Inflammatory macrophage treated with lipopolysaccharide for 1 hour (primary cell): ENCODE data around the gene DNAH7.
"Not testable (repeated sequence)": the region's sequence is repeated elsewhere in the genome, so short reads cannot be mapped to it uniquely, and the experiment has no call there.

Experiments used
- DNase-seq, 2 donors: peaks; one replicate each; pipeline ENCODE4 v3.0.0-alpha.2; 2020 to 2022

The DNAH7 gene

GRCh38 chr2:196068271-196069209, at the start of gene DNAH7:
Gene DNAH7, minus strand, starts transcription at chr2:196068837. Its CDS starts 126 bp downstream, at chr2:196068711.
- peak; percentile 76 to 93 for DNase-seq

DNA sequence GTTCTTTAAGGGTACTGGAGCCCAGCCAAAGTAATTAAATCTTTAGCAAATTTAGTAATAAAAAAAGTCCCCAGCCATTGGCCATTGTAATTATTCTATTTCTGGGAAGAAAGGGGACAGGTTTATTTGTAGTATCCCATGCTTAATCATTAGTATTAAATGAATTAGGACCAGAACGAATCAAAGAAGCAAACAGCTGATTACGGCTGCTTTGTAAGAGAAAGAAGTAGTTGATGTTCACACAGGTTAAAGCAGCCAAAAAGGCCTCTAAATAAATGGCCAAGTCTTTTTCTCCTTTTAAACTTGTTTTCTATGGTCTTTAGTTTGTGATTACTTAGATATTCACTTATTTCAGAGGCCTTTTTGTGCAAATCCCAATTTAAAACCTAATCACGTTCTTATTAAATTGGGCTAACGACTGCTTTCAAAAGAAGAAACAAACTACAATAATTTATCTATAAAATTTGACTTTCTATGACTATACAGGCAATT, 48.6 kb upstream of the DNAH7 start:
- DNase-seq, result no peak

GRCh38 chr2:196113061-196113974, 44.7 kb upstream of the DNAH7 start:
- DNase-seq, result no peak

DNA sequence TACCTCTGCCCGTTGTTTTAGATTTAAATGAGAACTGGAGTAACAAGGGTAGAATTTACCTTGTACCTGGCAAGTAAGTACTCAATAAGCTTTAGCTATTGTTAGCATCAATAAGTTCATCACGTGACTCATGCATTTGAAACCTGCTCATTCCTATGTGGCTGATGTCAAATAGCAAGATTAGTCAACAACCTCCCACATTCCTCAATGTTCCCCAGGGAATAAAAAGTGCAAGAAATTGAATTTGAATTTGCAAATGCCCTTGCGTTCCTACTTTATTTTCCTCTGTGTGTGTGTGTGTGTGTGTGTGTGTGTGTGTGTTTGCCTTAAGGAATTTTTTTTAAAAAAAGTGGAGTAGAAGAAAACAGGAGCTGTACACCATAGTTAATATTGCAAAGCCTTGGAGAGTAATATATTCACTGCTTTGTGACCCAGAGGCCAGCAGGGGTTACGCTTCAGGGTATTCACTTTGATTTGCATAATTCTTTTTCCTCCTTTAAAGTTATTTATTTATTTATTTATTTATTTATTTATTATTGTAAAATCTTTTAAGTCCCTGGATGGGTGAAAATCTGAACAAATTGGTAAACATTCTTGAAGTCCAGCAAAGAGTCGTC, 43.9 kb upstream of the DNAH7 start:
- no peak for DNase-seq

DNA sequence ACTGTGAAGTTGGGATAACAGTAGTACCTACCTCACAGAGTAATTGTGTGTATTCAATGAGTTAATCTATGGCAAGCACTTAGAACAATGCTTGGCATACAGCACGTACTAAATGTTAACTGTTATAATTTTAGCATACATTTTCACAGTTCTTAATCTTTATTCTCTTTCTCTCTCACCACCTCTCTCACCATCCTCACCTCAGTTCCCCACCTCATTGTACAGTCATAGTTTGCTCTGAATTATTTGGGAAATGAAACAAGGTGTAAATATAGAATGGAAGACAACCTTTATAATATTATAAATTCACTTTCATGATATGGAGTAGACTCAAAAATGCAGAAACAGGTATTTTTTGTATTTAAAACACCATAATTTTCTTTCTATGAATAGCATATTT, 40.0 kb upstream of the DNAH7 start:
- no peak for DNase-seq

GRCh38 chr2:196105951-196106350, 37.3 kb upstream of the DNAH7 start:
- peak; percentile 25 for DNase-seq

GRCh38 chr2:196104066-196104465, 35.4 kb upstream of the DNAH7 start:
- DNase-seq, result no peak

- no peak for DNase-seq
Observed at GRCh38 chr2:196103626-196104025, 35.0 kb upstream of the DNAH7 start.

- peak; percentile 18 to 57 for DNase-seq
Observed at GRCh38 chr2:196101325-196101991, 32.8 kb upstream of the DNAH7 start.

GRCh38 chr2:196099916-196100315, 31.3 kb upstream of the DNAH7 start:
- DNase-seq, result peak; percentile 14 to 31

GRCh38 chr2:196097864-196098660, 29.4 kb upstream of the DNAH7 start:
- no peak for DNase-seq

GRCh38 chr2:196096982-196097745, 28.5 kb upstream of the DNAH7 start:
- DNase-seq, result no peak

- no peak for DNase-seq
Observed at GRCh38 chr2:196096264-196096663, 27.6 kb upstream of the DNAH7 start.

DNA sequence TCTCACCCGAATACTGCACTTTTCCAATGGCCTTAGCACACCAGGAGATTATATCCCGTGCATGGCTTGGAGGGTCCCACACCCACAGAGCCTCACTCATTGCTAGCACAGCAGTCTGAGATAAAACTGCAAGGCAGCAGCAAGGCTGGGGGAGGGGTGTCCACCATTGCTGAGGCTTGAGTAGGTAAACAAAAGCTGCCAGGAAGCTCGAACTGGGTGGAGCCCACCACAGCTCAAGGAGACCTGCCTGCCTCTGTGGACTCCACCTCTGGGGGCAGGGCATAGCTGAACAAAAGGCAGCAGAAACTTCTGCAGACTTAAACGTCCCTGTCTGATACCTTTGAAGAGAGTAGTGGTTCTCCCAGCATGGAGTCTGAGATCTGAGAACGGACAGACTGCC, 20.8 kb upstream of the DNAH7 start:
- DNase-seq, result not testable (repeated sequence)

DNA sequence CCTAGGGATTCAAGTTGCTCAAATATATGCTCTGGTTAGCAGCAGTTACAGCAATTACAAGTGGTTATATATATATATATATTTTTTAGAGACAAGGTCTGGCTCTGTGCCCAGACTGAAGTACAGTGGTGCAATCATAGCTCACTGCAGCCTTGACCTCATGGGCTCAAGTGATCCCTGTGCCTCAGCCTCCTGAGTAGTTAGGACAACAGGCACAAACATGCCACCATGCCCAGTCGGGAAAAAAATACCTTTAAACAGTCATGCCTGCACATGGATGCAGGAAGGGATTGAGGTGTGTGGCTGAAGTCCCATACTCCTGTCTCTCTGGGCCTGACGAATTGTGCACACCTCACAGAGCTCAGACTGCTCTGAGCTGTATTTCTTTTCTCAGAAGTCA, 19.6 kb upstream of the DNAH7 start:
- no peak for DNase-seq

DNA sequence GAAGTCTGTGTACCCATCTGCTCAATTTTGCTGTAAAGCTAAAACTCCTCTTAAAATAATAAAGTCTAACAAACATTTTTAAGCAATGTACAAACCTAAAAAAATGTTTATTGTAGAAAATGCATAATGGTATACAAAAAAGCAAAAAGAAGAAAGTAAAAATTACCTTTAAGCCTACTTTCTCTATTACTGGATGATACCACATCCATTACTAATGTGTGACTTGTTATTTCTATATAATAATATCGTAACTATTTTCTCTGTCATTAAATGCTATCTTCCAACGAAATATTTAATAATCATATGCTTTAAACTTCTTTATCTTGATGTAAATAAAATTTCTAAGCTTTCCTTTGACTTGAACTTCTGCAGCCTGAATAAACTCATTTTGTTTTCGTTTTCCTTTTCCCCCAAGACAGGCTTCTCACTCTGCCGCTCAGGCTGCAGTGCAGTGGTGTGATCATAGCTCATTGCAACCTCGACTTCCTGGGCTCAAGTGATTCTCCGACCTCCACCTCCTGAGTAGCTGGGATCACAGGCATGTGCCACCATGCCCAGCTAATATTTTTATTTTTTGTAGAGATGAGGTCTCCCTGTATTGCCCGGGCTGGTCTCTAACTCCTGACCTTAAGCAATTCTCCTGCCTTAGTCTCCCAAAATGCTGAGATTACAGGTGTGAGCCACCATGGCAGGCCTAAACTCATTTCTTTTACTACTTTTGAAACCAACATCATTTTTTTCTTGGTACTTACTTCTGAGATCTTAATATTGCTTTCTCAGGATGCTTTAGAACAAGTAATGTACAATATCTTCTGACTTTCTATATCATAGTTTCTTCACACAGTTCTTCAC, 18.1 kb upstream of the DNAH7 start:
- DNase-seq, result no peak

DNA sequence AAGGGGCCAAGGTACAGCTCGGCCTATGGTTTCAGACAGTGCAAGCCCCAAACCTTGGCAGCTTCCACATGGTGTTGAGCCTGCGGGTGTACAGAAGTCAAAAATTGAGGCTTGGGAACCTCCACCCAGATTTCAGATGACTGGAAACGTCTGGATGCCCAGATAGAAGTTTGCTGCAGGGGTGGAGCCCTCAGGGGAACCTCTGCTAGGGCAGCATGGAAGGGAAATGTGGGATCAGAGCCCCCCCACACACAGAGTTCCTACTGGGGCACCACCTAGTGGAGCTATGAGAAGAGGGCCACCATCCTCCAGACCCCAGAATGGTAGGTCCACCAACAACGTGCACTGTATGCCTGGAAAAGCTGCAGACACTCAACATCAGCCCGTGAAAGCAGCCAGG, 15.0 kb upstream of the DNAH7 start:
- DNase-seq, result no peak

DNA sequence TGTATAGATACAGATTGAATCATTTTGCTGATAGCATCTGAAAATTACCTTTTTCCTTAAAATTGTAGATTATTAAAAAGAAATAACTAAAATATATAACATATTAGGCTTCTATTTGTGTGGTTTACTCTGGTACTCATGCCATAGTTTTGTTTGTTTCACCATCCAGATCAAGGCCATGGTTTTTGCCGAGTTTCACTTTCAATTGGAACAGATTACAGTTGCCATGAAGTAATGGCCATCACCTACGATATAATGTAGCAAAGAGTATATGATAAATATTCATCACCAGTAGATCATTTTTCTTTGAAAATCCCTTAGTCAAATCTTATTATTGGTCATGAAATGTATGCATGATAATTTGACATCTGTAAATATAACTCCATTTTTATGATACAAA, 11.9 kb upstream of the DNAH7 start:
- DNase-seq, result no peak

DNA sequence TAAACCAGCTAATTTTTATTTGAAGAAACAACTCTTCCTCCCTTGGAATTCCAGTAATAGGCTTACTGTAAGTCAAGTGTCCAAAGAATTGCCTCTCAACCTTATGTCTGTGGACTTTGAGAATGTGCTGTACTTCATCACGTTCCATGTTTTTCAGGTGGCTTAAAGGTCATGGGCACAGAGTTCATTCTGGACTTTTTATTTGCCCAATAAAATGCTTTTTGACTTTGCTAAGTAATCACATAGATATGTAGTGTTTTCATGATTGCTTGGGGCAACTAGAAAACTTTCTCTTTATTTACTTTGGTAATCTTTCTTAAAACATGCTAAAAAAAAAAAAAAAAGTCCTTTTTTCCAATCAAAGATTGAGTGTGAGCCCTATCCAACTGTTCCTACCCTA, 10.4 kb upstream of the DNAH7 start:
- DNase-seq, result no peak

DNA sequence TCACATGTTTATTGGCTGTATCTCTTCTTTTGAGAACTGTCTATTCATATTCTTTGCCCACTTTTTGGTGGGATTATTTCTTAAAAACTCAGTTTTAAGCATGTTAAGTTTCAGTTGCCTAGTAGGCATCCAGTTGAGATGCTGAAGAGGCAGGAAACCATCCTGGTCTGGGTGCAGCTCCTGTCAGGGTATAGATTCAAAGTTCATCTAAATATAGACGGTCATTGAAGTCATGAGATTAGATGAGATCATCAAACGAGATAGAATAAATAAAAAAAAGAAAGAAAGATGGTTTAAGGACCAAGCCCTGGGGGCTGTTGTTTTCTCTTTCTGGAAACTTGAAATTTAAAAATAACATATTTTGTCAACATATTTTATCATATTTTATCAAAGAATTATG, 9.2 kb upstream of the DNAH7 start:
- no peak for DNase-seq
